ENCODE measurements around the gene NDFIP1. TPM values are rescaled to one million over a fixed set of nuclear protein-coding genes. Genes with fewer than 3 reads are reported as not detected.
"Not testable (repeated sequence)": the region's sequence is repeated elsewhere in the genome, so short reads cannot be mapped to it uniquely, and the experiment has no call there.

Gene NDFIP1
- total RNA-seq, 1 donor from 2014 or later = 54.3 TPM

- DNase-seq; ATAC-seq; intact Hi-C loops (cut with micrococcal nuclease): not testable (repeated sequence)
Measured at GRCh38 chr5:142088855-142089479, 19.6 kb upstream of the NDFIP1 start.

- intact Hi-C loops (cut with micrococcal nuclease) = no loop called here
- no peak for DNase-seq
- no peak for ATAC-seq
Measured at GRCh38 chr5:142091012-142091411, 17.6 kb upstream of the NDFIP1 start.

DNA sequence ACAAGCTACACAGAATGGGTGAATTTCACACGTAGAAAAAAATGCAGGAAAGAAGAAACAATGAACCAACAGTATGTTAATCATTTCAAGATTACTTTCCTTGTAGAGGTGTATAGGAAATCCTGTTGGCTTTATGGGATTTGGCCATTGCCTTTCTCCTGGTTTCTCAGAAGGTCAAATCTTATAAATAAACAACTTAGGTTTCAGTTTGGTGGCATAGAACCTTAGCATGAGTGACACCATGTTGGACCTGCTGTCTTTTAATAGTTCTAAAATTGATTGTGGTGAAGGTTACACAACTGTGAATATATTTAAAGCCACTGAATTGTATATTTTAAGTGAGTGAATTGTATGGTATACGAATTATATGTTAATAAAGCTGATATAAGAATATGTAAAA, 16.7 kb upstream of the NDFIP1 start:
- no peak for ATAC-seq
- intact Hi-C loops (cut with micrococcal nuclease) = no loop called here
- DNase-seq = no peak

GRCh38 chr5:142095035-142095434, 13.5 kb upstream of the NDFIP1 start:
- intact Hi-C loops (cut with micrococcal nuclease) = no loop called here
- DNase-seq = no peak
- peak; percentile 53 for ATAC-seq

DNA sequence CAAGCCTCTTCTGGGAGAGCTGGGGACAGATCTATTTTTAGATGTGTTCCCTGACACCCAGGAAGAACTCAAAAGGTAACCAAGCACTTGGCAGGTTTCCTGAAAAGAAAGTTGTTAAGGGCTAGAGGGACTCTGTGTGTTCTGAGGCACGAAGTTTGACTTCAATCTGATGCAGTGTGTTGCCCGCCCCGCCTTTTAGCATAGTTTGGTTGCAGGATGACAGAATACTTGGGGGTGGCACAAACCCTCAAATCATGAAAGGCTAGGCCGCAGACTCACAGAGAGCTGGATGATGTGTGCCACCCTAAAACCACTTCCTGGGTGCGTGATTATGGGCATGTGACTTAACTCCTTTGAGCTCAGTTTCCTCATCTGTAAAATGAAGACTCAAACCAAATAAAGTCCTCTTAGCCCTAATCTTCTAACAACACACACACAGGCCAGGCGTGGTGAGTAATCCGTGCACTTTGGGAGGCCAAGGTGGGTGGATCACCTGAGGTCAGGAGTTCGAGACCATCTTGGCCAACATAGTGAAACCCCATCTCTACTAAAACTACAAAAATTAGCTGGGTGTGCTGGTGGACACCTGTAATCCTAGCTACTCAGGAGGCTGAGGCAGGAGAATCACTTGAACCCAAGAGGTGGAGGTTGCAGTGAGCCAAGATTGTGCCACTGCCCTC, 12.8 kb upstream of the NDFIP1 start:
- ATAC-seq (peak; percentile 95), DNase-seq (no peak)
- intact Hi-C loops (cut with micrococcal nuclease) = no loop called here

GRCh38 chr5:142096382-142096781, 12.2 kb upstream of the NDFIP1 start:
- intact Hi-C loops (cut with micrococcal nuclease) = no loop called here
- DNase-seq (no peak), ATAC-seq (no peak)

DNA sequence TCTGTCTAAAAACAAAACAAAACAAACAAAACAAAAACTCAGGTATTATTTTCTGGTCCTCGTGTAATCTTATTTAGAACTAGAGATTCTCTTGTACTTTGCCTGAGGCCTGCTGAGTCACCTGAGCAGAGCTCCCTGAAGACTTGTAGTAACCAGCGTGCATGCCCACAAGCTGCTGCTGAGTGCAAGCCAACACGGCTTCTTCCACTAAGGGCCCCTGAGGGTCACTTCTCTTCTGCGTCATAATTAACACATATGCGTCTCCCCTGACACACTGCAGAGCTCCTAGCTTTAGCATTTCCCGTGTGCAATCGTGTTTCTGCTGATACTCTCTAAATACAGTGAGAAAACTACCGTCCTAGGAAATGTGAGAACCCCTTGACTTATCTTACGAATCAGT, 10.9 kb upstream of the NDFIP1 start:
- intact Hi-C loops (cut with micrococcal nuclease) = no loop called here
- DNase-seq = no peak
- no peak for ATAC-seq

- DNase-seq = no peak
- intact Hi-C loops (cut with micrococcal nuclease) = no loop called here
- ATAC-seq = no peak
Measured at GRCh38 chr5:142098275-142098674, 10.3 kb upstream of the NDFIP1 start.

- ATAC-seq (no peak), DNase-seq (no peak)
- intact Hi-C loops (cut with micrococcal nuclease) = no loop called here
Measured at GRCh38 chr5:142098931-142099330, 9.6 kb upstream of the NDFIP1 start.

- intact Hi-C loops (cut with micrococcal nuclease) = no loop called here
- no peak for ATAC-seq
- DNase-seq = no peak
Measured at GRCh38 chr5:142100307-142100706, 8.3 kb upstream of the NDFIP1 start.

- DNase-seq (no peak), ATAC-seq (no peak)
- intact Hi-C loops (cut with micrococcal nuclease) = no loop called here
Measured at GRCh38 chr5:142102980-142103740, 5.4 kb upstream of the NDFIP1 start.

DNA sequence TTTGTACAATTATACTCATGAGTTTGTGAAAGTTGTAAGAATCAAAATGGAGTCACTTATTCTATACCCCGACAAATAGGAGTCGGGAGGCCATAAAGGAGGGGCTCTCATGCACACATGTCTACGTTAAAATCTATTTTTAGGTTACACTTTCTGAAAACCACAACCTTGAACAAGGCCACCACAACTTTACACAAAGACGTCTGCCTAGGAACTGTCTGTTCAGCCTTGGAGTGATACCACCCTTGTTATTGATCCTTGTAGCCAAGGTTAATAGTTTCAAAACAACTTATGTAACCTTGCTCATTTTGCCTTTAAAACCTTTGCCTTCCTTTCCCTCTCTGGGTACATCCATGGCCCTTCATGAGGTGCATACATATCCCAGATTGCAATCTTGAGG, 4.1 kb upstream of the NDFIP1 start:
- ATAC-seq (no peak), DNase-seq (no peak)
- intact Hi-C loops (cut with micrococcal nuclease) = no loop called here

DNA sequence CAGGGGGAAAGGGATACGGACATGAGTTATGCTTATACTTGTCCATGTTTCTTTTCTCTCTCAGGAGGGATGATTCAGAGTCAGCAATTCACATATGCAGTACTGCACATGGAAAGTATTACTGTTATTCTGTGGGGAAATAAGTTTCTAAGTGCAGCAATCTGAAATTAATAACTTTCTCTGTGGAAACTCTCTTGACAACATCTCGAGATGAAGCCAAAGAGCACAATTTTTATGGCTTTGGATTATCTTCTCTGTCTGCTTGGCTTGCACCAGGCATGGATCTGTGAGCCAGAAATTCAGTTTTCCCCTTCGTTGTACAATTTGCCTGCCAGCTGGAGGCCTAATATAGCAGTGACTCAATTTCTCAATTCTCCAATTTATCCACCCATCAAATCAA, 2.5 kb upstream of the NDFIP1 start:
- intact Hi-C loops (cut with micrococcal nuclease) = no loop called here

GRCh38 chr5:142107036-142107735, 1.4 kb upstream of the NDFIP1 start:
- ATAC-seq = no peak
- intact Hi-C loops (cut with micrococcal nuclease) = no loop called here
- no peak for DNase-seq

More for the DNA sequence above, 2.5 kb upstream of the NDFIP1 start:
- DNase-seq (no peak), ATAC-seq (peak; percentile 8)

- intact Hi-C loops (cut with micrococcal nuclease) = no loop called here
- DNase-seq (no peak), ATAC-seq (no peak)
Measured at GRCh38 chr5:142107736-142108431, 695 bp upstream of the NDFIP1 start.

- intact Hi-C loops (cut with micrococcal nuclease) = no loop called here
- no peak for DNase-seq
- peak; percentile 11 for ATAC-seq
Measured at GRCh38 chr5:142109331-142110045, 909 bp downstream of the NDFIP1 start.

GRCh38 chr5:142110046-142110531, 1.5 kb downstream of the NDFIP1 start:
- DNase-seq = peak; percentile 39
- peak; percentile 3 for ATAC-seq
- intact Hi-C loops (cut with micrococcal nuclease) = no loop called here

GRCh38 chr5:142110988-142111687, 2.6 kb downstream of the NDFIP1 start:
- DNase-seq = no peak
- intact Hi-C loops (cut with micrococcal nuclease) = no loop called here
- ATAC-seq = no peak

Data from left ventricle myocardium superior (tissue), 1 donor.